DND-41 (cell line): ENCODE results near the gene C22orf31.

Experiments
- ATAC-seq: fragments of 200-7000 bp; cut with Tn5 transposase; 3 replicates; pipeline ENCODE4 v1.9.1; 2021; ENCODE audit warnings: low read depth; ENCODE audit not compliant: insufficient read depth
- DNase-seq: peaks from one replicate; pipeline ENCODE4 v3.0.0-alpha.2; 2020
- H2AFZ ChIP-seq: 2 replicates; pipeline ENCODE4 v1.6.0; 2012; ENCODE audit warnings: low read depth, low read length
- H3K27ac ChIP-seq: 2 replicates; pipeline ENCODE4 v1.5.1; 2012; ENCODE audit warnings: low read length, inconsistent platforms
- H3K27me3 ChIP-seq: fragments of 200-600 bp; sonication (generic); 2 replicates; pipeline ENCODE4 v1.6.0; 2012; ENCODE audit warnings: low read length, mild to moderate bottlenecking, inconsistent platforms; ENCODE audit not compliant: insufficient read depth, poor library complexity
- H3K36me3 ChIP-seq: 2 replicates; pipeline ENCODE4 v1.5.1; 2012; ENCODE audit warnings: low read length, inconsistent platforms; ENCODE audit not compliant: insufficient read depth
- H3K4me1 ChIP-seq: 2 replicates; pipeline ENCODE4 v1.5.1; 2012; ENCODE audit warnings: mild to moderate bottlenecking, low read length; ENCODE audit not compliant: insufficient read depth
- H3K4me2 ChIP-seq: 2 replicates; pipeline ENCODE4 v1.6.0; 2012; ENCODE audit warnings: mild to moderate bottlenecking, moderate library complexity, low read length, inconsistent platforms; ENCODE audit not compliant: insufficient read depth
- H3K4me3 ChIP-seq, 2 experiments: fragments of 200-600 bp in 1 of 2; shearing (Covaris generic) in 1 of 2; 2 replicates each; pipeline ENCODE4 v1.5.1; 2012 to 2016; ENCODE audit warnings: inconsistent platforms in 2 of 2, low read length in 2 of 2, mild to moderate bottlenecking in 2 of 2, low read depth in 1 of 2, moderate library complexity in 1 of 2
- H3K79me2 ChIP-seq: 2 replicates; pipeline ENCODE4 v1.6.0; 2012; ENCODE audit warnings: low read length, inconsistent platforms; ENCODE audit not compliant: insufficient read depth
- H3K9ac ChIP-seq: 2 replicates; pipeline ENCODE4 v1.6.0; 2012; ENCODE audit warnings: low read depth, mild to moderate bottlenecking, inconsistent platforms, low read length, moderate library complexity
- H3K9me3 ChIP-seq: 2 replicates; pipeline ENCODE4 v1.5.1; 2012; ENCODE audit warnings: low read length, moderate library complexity, mild to moderate bottlenecking, inconsistent platforms; ENCODE audit not compliant: insufficient read depth, severe bottlenecking
- H4K20me1 ChIP-seq: 2 replicates; pipeline ENCODE4 v1.6.0; 2012; ENCODE audit warnings: low read length; ENCODE audit not compliant: insufficient read depth
- EZH2 ChIP-seq: IDR thresholded peaks from 3 replicates; pipeline ENCODE4 v1.6.1; 2012; ENCODE audit warnings: borderline replicate concordance, low read depth, mild to moderate bottlenecking, moderate library complexity, low read length, inconsistent platforms; ENCODE audit not compliant: severe bottlenecking
- TF ChIP-seq, protein P1 (sequence below): IDR thresholded peaks from 2 replicates; pipeline ENCODE4 v1.5.1; 2012; ENCODE audit warnings: borderline replicate concordance, low read length, moderate library complexity, mild to moderate bottlenecking; ENCODE audit not compliant: poor library complexity, severe bottlenecking; ENCODE audit errors: extremely low read depth

C22orf31 gene

DNA sequence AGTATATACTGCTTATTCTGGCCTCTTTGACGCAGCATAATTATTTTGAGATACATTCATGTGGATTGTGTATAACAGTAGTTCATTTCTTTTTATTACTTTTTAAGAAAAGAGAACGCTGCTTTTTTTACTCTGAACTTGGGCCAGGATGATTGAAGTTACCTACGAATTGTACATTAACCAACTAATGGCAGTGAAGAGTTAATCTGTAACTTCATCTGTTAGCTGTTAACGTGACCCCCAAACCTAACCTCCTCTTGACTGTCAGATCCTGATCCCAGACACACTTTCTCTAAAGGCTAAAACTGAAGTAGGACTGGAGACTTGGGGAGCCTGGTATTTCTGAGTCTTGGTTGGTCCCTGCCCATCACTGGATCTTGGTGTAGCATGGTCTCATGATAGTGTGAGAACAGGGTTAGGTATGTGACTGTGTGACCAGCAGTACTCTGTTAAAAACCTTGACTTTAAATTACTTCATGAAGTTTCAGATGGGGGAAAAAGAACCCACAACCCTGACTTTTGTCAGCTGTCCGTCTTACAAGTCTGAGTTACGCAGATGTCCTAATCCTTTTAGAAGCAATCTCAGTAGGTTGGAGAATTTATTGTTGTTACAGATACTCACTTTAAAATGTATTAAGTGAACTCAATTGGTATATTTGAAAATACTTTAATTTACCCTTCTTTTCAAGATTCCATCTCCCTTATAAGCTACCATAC lies 39.4 kb downstream of the C22orf31 start:
- H4K20me1 ChIP-seq, result peaks cover 15% of the 10 kb centered on the region; the same call in 1 of the 2 replicates
- ATAC-seq, result no peak
- H3K79me2 ChIP-seq, result no peaks in the 10 kb centered on the region
- no peaks in the 10 kb centered on the region for H3K4me1 ChIP-seq
- no peaks in the 10 kb centered on the region for H3K27me3 ChIP-seq
- H3K4me3 ChIP-seq, result no peak overlapping the region
- TF ChIP-seq EZH2, result no peak
- TF ChIP-seq, protein P1, sequence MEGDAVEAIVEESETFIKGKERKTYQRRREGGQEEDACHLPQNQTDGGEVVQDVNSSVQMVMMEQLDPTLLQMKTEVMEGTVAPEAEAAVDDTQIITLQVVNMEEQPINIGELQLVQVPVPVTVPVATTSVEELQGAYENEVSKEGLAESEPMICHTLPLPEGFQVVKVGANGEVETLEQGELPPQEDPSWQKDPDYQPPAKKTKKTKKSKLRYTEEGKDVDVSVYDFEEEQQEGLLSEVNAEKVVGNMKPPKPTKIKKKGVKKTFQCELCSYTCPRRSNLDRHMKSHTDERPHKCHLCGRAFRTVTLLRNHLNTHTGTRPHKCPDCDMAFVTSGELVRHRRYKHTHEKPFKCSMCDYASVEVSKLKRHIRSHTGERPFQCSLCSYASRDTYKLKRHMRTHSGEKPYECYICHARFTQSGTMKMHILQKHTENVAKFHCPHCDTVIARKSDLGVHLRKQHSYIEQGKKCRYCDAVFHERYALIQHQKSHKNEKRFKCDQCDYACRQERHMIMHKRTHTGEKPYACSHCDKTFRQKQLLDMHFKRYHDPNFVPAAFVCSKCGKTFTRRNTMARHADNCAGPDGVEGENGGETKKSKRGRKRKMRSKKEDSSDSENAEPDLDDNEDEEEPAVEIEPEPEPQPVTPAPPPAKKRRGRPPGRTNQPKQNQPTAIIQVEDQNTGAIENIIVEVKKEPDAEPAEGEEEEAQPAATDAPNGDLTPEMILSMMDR, result no peak
- no peak for DNase-seq
- H3K9me3 ChIP-seq, result no peaks in the 10 kb centered on the region
- no peak overlapping the region for H2AFZ ChIP-seq
- no peak overlapping the region for H3K9ac ChIP-seq
- H3K27ac ChIP-seq, result no peak overlapping the region
- no peak overlapping the region for H3K4me2 ChIP-seq
- H3K36me3 ChIP-seq, result no peaks in the 10 kb centered on the region

DNA sequence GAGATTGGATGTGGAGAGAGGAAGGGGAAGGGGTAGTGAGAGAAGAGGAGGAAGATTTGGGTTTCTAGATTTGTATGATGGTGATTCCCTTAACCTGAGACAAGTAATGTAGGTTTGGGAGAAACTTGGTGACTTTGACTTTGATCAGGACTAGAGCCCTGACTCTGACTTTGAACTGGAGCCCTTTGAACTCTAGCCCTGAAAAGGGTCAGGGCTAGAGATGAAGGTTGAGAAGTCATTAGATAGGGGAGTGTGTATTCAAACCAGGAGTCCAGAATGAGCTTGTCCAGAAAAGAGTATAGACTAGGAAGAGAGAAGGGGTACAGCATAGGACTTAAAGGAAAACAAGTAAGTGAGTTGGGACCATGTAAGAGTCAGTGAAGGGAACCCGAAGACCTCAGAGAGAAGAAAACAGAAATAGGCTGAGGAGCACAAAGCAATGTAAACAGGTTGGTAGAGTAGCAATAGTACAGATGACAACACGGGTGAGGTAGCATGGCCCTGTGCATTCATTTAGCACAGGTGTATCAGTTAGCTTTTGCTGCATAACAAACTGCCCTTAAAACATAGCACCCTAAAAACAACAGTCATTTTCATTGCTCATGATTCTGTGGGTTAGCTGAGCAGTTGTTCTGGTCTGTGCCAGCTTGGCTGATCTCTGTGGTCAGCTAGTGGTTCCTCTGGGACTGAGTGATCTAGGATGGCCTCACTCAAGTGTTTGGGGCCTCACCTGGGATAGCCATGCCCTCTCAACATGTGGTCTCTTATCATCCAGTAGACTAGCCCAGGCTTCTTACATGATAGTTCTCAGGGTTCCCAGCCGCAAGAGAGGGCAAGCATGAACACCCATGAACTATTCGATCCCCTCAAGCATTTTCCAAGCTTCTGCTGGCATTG lies 43.1 kb downstream of the C22orf31 start:
- H3K27ac ChIP-seq, result no peak overlapping the region
- H3K4me1 ChIP-seq, result no peaks in the 10 kb centered on the region
- no peaks in the 10 kb centered on the region for H3K36me3 ChIP-seq
- no peak for TF ChIP-seq EZH2
- TF ChIP-seq, protein P1, result no peak
- no peaks in the 10 kb centered on the region for H3K79me2 ChIP-seq
- H3K4me3 ChIP-seq, result no peak overlapping the region
- DNase-seq, result no peak
- no peaks in the 10 kb centered on the region for H3K27me3 ChIP-seq
- no peak overlapping the region for H3K9ac ChIP-seq
- H2AFZ ChIP-seq, result no peak overlapping the region
- ATAC-seq, result no peak
- no peaks in the 10 kb centered on the region for H3K9me3 ChIP-seq
- no peak overlapping the region for H3K4me2 ChIP-seq
- peaks cover 35% of the 10 kb centered on the region; the same call in 1 of the 2 replicates for H4K20me1 ChIP-seq

DNA sequence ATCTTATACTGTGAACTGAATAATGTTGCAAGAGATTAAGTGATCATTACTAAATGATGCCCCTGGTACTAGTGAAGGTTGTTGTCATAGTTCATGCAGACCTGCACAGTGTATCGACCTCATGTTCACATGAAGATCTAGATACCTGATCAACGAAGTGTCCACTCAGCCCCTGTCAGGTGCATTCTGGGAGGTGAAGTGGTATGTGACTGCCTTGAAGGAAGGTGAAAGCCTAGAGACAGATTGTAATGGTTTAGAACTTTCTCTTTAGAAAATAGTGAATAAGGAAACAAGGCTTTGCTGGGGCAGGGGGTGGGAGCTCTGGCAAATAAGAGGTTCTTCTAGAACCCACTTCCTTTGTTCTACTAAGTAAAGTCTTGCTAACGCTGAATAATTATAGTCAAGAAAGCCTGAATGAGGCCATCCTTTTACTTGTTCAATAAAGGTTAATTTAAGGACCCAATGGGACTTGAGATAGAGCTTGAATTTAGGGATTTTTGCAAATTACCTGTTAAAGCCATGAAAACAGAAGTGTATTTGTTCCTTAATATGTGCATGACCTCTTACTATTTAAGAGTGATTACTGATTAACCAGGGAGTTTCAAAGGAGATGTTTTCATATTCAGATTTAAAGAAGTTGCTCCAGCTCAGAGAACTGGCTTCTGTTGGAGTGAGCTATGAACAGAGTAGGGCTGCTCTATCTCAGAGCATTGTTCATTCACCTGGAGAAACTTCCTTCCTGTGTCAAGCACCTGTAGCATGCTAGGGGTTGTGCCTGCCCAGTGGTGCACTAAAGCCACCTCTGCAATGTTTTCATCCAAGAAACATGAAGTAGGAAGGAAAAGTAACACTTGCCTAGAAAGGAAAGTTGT lies 45.3 kb downstream of the C22orf31 start:
- DNase-seq (no peak), ATAC-seq (no peak)
- H3K36me3 ChIP-seq, result no peaks in the 10 kb centered on the region
- H3K4me1 ChIP-seq, result no peaks in the 10 kb centered on the region
- H3K4me2 ChIP-seq, result no peak overlapping the region
- no peak overlapping the region for H3K27ac ChIP-seq
- H3K27me3 ChIP-seq, result no peaks in the 10 kb centered on the region
- TF ChIP-seq EZH2, result no peak
- TF ChIP-seq, protein P1, result no peak
- H2AFZ ChIP-seq, result no peak overlapping the region
- H3K9ac ChIP-seq, result no peak overlapping the region
- H4K20me1 ChIP-seq, result peaks cover 35% of the 10 kb centered on the region; the same call in 1 of the 2 replicates
- no peak overlapping the region for H3K4me3 ChIP-seq
- no peaks in the 10 kb centered on the region for H3K79me2 ChIP-seq
- H3K9me3 ChIP-seq, result no peaks in the 10 kb centered on the region
